Measurements from ENCODE around the gene CCDC190. TPM values are rescaled to one million over a fixed set of nuclear protein-coding genes. Genes with fewer than 3 reads are reported as not detected.
"Not testable (repeated sequence)": the region's sequence is repeated elsewhere in the genome, so short reads cannot be mapped to it uniquely, and the experiment has no call there.

The CCDC190 gene
- total and polyA plus RNA-seq, 2 experiments from 2014 or later = not detected

GRCh38 chr1:162872981-162873380 is 12.0 kb upstream of the CCDC190 start (continued):
- TF ChIP-seq ZNF462 (CRISPR knock-in tag; IDR thresholded peaks at IDR 0.05) = no peak
- no peak for TF ChIP-seq JUNB (IDR thresholded peaks at IDR 0.05; ENCODE audit: unreplicated experiment)

GRCh38 chr1:162871417-162871816 is 10.4 kb upstream of the CCDC190 start:
- H3K36me3 Mint-ChIP-seq (ENCODE audit: low read depth); H3K79me2 ChIP-seq (replicated peaks; ENCODE audit: insufficient read depth); DNase-seq (ENCODE audit: low spot score); H3K4me1 ChIP-seq (ENCODE audit: insufficient read depth); H3K27ac ChIP-seq (ENCODE audit: low read depth); H3K4me2 ChIP-seq; ATAC-seq; H3K27ac Mint-ChIP-seq; H3K4me1 Mint-ChIP-seq; H3K4me3 Mint-ChIP-seq; H3K27me3 ChIP-seq (ENCODE audit: insufficient read depth); H3K4me3 ChIP-seq; H3F3A ChIP-seq (replicated peaks; ENCODE audit: low read depth); H3K27me3 Mint-ChIP-seq (ENCODE audit: insufficient read depth, low read depth, poor library complexity); H4K20me1 ChIP-seq (replicated peaks; ENCODE audit: insufficient read depth); H2AFZ ChIP-seq; H3K36me3 ChIP-seq (ENCODE audit: insufficient read depth); H3K9me2 ChIP-seq (ENCODE audit: insufficient read depth): not testable (repeated sequence)
- peaks cover 32% of the 10 kb centered on the region for H3K9me3 Mint-ChIP-seq

- peaks cover 32% of the 10 kb centered on the region for H3K9me3 Mint-ChIP-seq
Measured at GRCh38 chr1:162868972-162869371, 8.0 kb upstream of the CCDC190 start.

More at GRCh38 chr1:162868972-162869371, 8.0 kb upstream of the CCDC190 start:
- Histone ChIP-seq H3K4me3 (no peak overlapping the region), H3K27ac (ENCODE audit: low read depth) (no peak overlapping the region), H3K9me2 (ENCODE audit: insufficient read depth) (0 out of 2 replicates have a peak, but pooled peaks cover 6% of the 10 kb centered on the region), H3F3A (replicated peaks; ENCODE audit: low read depth) (no peaks in the 10 kb centered on the region), H3K4me2 (no peak overlapping the region), H3K36me3 (ENCODE audit: insufficient read depth) (no peaks in the 10 kb centered on the region), H2AFZ (no peak overlapping the region), H3K27me3 (ENCODE audit: insufficient read depth) (no peaks in the 10 kb centered on the region), H4K20me1 (replicated peaks; ENCODE audit: insufficient read depth) (no peaks in the 10 kb centered on the region), H3K4me1 (ENCODE audit: insufficient read depth) (no peaks in the 10 kb centered on the region), H3K79me2 (replicated peaks; ENCODE audit: insufficient read depth) (no peaks in the 10 kb centered on the region)
- DNase-seq (ENCODE audit: low spot score) = no peak
- no peak overlapping the region for H3K27ac Mint-ChIP-seq
- TF ChIP-seq REST (IDR thresholded peaks at IDR 0.05; ENCODE audit: unreplicated experiment) = no peak
- no peak for TF ChIP-seq STAT1 (IDR thresholded peaks at IDR 0.05; ENCODE audit: unreplicated experiment)
- no peak for TF ChIP-seq NANOG (IDR thresholded peaks at IDR 0.05; ENCODE audit: borderline replicate concordance)
- TF ChIP-seq ZNF114 (CRISPR knock-in tag; IDR thresholded peaks at IDR 0.05) = no peak
- TF ChIP-seq CREB1 (CRISPR knock-in tag; IDR thresholded peaks at IDR 0.05; ENCODE audit: low read depth) = no peak
- TF ChIP-seq POLR2AphosphoS5 (IDR thresholded peaks at IDR 0.05; ENCODE audit: low read depth) = no peak
- no peak for TF ChIP-seq EZH2phosphoT487 (IDR thresholded peaks at IDR 0.05; ENCODE audit: unreplicated experiment)
- no peak for TF ChIP-seq ETS1 (IDR thresholded peaks at IDR 0.05)
- H3K4me3 Mint-ChIP-seq = no peak overlapping the region
- no peak for ATAC-seq
- H3K36me3 Mint-ChIP-seq (ENCODE audit: low read depth) = peaks cover 4% of the 10 kb centered on the region; the same call in 2 of the 3 replicates
- no peaks in the 10 kb centered on the region for H3K4me1 Mint-ChIP-seq
- no peaks in the 10 kb centered on the region for H3K27me3 Mint-ChIP-seq (ENCODE audit: insufficient read depth, low read depth, poor library complexity)
